ENCODE data around the gene CENATAC.
"Not testable (repeated sequence)": the region's sequence is repeated elsewhere in the genome, so short reads cannot be mapped to it uniquely, and the experiment has no call there.

GRCh38 chr11:119033421-119033820 lies 35.5 kb downstream of the CENATAC start:
- TF ChIP-seq CTCF (conservative IDR thresholded peaks at IDR 0.05; ENCODE audit: low read length); EZH2phosphoT487 (IDR thresholded peaks at IDR 0.05; ENCODE audit: borderline replicate concordance): not testable (repeated sequence)
